Activated CD4-positive, alpha-beta T cell treated with anti-CD3 and anti-CD28 coated beads for 4 hours (primary cell): ENCODE measurements around the gene HOXB8.

Experiments used
- DNase-seq, 2 donors: peaks; one replicate each; pipeline ENCODE4 v3.0.0-alpha.2; 2020

The HOXB8 gene

DNA sequence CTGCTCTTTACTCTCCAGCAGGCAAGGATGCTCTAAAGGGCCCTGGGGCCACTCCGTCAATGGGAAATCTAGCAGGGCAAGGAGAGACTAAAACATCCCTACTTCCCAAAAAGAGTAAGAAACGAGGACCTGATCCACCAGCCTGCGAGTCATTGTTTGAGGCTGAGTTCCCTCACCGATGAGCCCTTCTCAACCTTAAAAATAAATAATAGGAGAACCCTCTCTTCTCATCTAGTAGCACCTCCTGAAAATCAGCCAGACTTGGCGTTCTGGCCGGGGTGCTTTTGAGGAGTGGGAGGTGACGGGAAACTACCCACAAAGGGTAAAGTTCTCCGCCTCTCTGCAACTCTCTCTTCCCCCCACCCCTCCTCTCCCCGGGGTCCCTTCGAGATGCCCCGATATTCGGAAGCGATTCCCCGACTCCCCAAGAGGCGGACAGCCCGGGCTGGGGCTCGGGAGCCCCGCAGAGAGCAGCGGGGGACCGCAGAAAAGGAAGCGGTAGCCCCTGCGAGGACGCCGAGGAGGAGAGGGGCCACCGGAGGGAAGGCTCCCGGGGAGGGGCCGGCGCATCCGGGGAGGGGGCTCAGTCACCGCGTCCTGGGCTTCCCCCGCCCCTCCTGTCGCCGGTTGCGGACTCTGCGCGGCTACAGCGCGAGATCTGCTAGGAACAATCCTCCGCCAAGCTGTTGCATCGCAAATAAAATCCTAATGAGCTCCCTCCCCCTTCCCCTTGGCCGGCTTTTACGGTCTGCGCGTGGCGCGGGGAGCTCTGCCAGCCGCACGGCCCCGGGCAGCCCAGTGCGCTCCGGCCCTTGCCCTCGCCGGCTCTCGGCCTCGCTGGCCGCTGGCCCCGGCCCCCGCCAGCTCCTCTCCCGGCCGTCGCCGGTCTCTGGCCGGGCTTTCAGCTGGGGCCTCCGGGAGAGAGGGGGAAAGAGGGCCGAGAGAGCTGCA is 9.7 kb upstream of the HOXB8 start:
- no peak for DNase-seq

DNA sequence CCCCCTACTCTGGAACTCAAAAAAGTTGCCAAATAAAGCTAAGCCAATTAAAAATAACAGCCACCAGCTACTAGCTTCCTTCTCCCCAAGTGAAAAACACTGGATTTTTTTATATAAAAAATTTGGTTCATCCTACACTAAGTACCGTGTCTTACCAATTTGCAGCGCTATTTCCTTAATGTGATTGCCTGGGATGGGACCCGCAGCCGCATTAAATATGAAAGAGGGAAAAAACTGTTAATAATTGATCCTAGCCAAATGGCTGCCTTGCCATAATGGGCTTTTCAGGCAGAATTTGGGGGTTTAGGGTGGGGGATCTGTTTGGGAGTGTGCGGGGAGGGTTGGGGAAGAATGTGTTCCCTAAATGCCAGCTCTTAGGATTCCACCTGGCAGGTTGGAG is 9.0 kb upstream of the HOXB8 start:
- no peak for DNase-seq

DNA sequence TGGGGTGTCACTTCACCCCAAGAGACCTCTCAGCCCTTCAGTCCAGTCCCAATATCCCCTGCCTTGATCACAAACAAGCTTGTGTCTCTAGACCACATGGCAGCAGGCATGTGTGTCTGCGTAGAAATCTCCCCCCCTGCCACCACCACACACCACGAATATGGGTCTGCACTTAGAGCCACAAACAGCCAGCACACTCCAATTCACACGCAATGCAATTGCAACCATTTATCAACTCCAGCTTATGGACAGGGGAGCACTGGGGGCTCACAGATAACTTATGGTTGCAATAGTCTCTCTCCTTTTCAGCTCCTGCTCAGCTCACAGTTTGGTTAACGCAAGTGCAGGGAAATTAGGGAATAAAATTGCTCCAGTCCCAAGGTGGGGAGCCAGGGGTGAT is 8.5 kb upstream of the HOXB8 start:
- DNase-seq: no peak

DNA sequence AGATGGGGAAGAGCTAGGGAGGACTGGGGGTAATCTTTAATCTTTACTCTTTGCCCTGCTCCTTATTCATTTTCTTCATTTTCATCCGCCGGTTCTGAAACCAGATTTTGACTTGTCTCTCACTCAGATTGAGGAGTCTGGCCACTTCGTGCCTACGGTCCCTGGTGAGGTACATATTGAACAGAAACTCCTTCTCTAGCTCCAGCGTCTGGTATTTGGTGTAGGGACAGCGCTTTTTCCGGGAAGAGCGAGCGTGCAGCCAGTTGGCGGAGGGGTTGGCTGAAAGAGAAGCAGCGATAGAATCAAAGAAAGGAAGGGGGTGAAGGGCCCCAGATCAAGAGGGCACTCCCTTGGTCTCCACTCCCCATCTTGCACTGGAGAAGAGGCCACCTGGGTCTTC is 7.8 kb upstream of the HOXB8 start:
- DNase-seq: no peak

DNA sequence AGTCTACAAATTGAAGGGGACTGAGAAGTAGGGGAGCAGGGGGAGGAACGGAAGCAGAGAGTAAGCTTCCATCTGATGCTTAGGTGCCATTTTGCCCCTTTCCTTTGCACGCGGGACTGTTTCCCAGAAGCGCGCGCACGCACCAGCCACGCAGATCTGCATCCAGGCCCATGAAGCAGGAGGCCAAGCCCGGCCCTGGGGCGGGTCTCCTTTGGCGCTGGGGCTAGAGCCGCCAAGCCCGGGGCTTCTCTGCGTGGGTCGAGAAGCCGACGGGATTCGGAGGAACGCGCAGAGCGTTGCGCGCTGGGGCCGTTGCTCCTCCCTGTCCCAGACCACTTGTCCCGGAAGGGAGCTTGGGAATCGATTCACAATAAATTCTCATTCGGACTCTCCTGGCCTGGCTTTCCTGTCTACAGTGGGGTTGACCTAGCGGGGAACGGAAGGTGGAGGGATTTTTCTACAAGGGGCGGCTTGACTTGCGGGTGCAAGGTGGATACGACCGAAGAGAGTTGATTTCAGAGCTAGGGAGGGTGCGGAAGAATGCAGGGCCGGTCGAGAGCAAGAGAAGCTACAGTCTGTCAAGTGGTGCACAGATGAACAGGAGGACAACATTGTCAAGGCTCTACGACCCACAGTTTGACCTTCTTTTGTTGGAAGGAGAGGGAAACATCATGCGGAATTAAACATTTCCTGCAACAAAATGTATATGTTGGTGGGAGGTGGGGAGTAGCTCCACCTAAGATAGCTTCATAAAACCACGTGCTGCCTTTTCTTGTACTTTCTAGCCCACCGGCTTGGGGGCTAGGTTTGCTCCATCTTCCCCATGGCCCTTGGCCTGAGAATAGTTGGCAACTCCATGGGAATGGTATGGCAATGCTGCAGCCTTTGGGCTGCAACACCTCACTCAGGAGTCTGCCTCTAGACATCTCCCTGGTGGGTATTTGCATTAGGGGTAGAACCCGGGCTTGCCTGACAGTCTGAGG is 6.6 kb upstream of the HOXB8 start:
- DNase-seq: no peak

GRCh38 chr17:48620461-48621139 is 5.5 kb upstream of the HOXB8 start:
- DNase-seq: no peak

DNA sequence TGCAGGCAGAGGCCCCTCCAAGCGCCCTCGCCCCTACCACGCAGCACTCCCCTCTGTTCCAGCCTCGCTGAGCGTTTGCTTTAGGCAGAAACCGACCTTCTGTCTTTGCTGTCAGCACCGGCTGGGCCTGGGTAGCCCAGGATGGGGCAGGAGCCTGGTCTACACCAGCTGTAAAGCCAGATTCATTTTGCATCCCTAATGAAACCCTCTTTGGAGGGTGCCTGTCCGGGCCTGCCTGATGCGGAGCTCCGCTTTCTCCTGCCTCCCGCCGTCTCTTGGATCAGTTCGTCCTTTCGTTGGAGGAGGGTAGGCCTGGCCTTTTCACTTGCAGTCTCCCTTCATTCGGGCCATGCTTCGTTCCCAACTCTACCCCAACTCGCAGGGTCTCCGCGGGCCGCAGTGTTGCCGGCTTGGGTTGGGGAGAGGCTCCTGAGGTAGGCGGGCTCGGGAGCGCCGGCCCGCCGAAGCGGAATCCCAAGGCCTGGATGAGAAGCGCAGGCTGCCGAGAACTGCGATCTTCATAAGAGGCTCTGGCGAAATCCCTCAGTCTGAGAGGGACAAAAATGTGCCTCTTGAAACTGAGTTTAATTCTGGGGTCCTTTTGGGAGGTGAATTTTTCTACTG is 4.8 kb upstream of the HOXB8 start:
- no peak for DNase-seq

DNA sequence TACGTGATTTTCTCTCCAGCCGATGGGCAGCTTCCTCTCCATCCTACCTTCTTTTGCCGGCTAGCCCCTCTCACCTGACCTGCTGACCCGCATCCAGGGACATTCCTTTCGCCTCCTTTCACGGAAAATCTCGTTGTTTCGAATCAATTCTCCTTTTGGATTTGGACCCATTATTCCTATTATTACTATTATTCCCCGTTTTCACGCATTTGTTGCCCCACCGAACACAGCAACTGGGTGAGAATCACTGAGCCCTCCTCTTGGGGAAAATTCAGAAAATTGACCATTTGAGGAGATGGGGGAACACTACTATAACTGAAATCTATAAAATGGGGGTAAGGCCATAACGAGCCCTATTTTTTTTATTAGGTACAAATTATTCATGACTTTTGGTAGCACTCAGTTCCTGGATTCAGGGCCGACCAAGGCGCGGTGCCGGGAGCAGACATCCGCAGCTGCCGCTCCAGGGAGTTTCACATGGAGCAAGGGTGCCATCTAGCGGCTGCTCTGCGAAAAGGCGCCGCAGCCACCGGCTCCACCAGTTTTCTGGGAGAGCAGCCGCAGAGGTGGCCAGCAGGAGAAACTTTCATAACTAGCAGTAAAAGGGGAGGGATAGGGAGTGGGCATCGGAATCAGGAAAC is 3.3 kb upstream of the HOXB8 start:
- peak; percentile 76 to 86 for DNase-seq

- no peak for DNase-seq
These were observed 2.6 kb upstream of the HOXB8 start for GRCh38 chr17:48617471-48618255.

GRCh38 chr17:48616717-48617470 is 1.8 kb upstream of the HOXB8 start:
- DNase-seq: no peak

- DNase-seq: no peak
These were observed 1.0 kb upstream of the HOXB8 start for GRCh38 chr17:48615963-48616716.

DNA sequence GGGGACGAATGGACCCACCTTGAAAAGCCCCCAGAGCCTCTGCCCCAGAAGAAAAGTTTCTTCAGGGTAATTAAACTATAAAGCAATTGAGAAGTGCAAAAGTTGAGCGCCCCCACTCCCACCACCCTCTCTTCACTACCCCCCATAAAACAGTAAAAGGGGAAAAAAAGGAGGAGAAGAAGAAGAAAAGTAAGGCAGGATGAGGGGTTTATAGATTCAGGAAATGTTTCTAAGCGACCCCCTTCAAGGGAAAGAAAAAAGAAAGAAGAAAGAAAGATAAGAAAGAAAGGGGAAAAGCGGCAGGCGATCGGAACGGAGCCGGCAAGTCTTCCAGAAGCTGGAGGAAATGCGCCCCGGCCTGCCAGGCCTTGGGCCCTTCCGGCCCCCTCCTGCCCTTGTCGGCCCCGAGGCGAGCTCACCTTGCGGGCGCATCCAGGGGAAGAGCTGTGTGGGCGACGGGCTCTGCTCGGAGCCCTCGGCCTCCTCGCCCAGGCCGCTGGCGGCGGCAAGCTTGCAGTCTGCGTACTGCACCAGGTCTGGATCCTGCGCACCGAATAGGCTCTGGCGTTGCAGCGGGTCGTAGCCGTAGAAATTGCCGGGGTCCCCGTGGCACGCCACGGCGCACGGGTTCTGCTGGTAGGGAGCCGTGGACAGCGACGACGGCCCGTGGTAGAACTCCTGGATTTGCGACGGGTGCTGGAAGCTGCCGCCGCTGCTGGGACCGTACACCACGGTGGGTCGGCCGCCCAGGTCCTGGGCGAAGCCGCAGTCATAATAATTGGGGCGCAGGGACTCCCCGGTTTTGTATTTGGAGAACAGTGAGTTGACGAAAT is 1.0 kb downstream of the HOXB8 start:
- DNase-seq: peak in 1 of 2 donors; percentile 26

DNA sequence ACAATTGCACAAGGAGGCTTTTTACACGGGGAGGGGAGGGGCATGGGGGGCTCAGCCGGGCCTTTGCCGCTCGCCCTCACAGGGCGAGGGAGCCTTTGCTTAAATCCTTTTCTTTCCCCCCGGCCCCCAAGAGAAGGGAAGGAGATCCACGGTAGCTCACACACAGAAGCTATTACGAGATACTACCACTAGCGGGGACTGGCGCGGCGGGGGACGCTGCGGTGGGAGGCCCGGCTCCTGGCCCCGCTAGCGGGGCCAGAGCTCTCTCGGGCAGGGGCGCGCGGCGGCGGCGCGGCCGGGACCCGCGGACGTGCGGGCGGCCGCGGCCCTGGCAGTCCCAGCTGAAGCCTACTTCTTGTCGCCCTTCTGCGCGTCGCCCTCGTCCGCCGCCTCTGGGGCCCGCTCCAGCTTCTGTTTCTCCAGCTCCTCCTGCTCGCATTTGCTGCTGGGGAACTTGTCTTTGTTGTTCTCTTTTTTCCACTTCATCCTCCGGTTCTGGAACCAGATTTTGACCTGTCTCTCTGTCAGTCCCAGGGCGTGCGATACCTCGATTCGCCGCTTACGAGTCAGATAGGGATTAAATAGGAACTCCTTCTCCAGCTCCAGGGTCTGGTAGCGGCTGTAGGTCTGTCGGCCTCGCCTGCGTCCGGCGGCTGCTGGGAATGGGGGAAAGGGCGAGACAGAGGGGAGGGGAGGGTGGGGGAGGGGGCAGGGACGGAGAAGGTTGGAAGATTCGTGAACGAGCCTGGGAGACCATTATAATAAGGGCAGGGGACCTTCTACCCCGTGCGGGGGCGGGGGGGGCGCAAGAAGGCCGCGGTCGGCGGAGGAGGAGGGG is 2.0 kb downstream of the HOXB8 start:
- DNase-seq: peak in 1 of 2 donors; percentile 51

GRCh38 chr17:48612456-48612853 is 2.6 kb downstream of the HOXB8 start:
- DNase-seq: no peak

DNA sequence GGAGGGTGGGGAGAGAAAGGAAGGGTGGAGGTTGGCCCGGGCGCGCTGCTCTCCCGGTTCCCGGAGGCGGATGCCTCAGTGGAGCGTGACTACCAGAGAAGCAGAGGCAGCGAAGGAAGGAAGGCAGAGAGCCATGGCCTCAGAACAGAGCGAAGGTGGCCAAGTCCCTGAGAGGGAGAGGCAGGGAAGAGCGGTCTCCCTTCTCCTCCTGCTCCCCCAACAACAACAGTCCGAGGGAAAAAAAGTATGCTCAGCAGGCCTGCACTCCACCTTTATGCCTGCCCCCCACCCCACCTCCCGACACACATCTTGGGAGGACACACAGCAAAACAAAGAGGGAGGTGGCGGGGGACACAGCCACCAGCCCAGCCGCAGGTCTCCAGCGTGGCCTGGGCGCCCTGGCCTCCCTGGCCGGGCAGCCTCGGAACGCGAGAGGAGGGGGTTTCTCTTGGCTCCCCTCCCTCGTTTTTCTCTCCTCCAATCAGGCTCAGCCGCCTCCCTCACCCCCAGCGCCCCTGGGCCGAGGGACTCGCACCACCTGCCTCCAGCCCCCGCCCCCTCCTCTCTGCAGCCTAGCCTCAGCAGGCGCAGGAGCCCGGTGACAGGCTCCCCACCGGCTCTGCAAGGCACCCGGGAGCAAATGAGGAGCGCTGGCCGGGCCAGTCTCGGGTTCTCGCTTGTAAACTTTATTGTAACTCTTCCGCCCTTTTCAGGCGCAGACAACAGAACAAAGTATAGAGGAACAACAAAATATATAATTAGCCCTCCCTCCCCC is 3.2 kb downstream of the HOXB8 start:
- no peak for DNase-seq

GRCh38 chr17:48611213-48611612 is 3.9 kb downstream of the HOXB8 start:
- DNase-seq: no peak
